SK-N-SH treated with all-trans-retinoic acid at 6 μM for 48 hours (cell line): ENCODE measurements around the gene PACSIN2.

Experiments
- BACH2 ChIP-seq: fragments of 250-450 bp; sonication (Bioruptor Pico); IDR thresholded peaks from 2 replicates; pipeline ENCODE4 v1.9.0; 2021; ENCODE audit warnings: mild to moderate bottlenecking, borderline replicate concordance
- TF ChIP-seq, protein P1 (sequence below): fragments of 250-450 bp; sonication (Bioruptor Pico); IDR thresholded peaks from 2 replicates; pipeline ENCODE4 v1.8.0; 2020; ENCODE audit warnings: mild to moderate bottlenecking, moderate library complexity, borderline replicate concordance

DNA sequence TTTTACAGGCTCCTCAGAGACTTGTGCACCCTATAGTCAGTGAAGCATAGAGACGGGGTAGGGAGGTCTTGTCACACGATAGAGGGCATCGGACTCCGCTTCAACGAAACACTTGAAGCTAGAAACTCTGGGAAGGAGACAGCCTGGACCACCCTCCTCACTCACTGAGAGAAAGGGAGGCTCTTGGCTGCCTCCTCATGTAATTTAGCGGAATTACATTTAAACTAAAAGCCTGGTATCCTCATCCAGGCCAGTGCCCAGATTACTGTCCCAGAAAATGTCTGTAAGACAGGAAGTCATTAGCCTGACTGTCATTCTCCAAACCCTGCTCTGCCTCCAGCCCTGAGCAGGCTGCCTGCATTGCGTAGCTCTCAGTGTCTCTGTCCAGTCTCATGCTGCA lies 38.2 kb upstream of the PACSIN2 start:
- TF ChIP-seq, protein P1, sequence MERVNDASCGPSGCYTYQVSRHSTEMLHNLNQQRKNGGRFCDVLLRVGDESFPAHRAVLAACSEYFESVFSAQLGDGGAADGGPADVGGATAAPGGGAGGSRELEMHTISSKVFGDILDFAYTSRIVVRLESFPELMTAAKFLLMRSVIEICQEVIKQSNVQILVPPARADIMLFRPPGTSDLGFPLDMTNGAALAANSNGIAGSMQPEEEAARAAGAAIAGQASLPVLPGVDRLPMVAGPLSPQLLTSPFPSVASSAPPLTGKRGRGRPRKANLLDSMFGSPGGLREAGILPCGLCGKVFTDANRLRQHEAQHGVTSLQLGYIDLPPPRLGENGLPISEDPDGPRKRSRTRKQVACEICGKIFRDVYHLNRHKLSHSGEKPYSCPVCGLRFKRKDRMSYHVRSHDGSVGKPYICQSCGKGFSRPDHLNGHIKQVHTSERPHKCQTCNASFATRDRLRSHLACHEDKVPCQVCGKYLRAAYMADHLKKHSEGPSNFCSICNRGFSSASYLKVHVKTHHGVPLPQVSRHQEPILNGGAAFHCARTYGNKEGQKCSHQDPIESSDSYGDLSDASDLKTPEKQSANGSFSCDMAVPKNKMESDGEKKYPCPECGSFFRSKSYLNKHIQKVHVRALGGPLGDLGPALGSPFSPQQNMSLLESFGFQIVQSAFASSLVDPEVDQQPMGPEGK, result no peak
- no peak for TF ChIP-seq BACH2 (CRISPR knock-in tag)
